Kidney epithelial cell (primary cell): Measurements from ENCODE around the gene ABCA2. TPM values are rescaled to one million over a fixed set of nuclear protein-coding genes. Genes with fewer than 3 reads are reported as not detected.

Experiments
- DNase-seq: peaks from one replicate; pipeline ENCODE4 v3.0.0-alpha.2; 2010; ENCODE audit warnings: low read depth
- H3K27me3 ChIP-seq: 2 replicates; pipeline ENCODE4 v1.6.0; 2011; ENCODE audit warnings: low read length; ENCODE audit not compliant: control insufficient read depth, insufficient read depth
- H3K36me3 ChIP-seq: 2 replicates; pipeline ENCODE4 v1.5.1; 2011; ENCODE audit warnings: low read length; ENCODE audit not compliant: control insufficient read depth, insufficient read depth
- H3K4me3 ChIP-seq: 2 replicates; pipeline ENCODE4 v1.5.1; 2011; ENCODE audit warnings: low read depth, mild to moderate bottlenecking, control low read depth, low read length
- CTCF ChIP-seq: IDR thresholded peaks from 2 replicates; pipeline ENCODE4 v1.5.1; 2011; ENCODE audit warnings: mild to moderate bottlenecking, moderate library complexity, low read length, control low read depth, inconsistent platforms; ENCODE audit not compliant: insufficient read depth, poor library complexity, severe bottlenecking
- total RNA-seq: library from RNA; depleted of rRNA; stranded (reverse); fragments of >200 nt; gene quantifications from 2 replicates; pipeline ENCODE4 v1.2.3, GENCODE V29; 2015

Gene ABCA2
- total RNA-seq, 1 donor from 2014 or later, result 5.3 TPM

- no peak for DNase-seq
- no peaks in the 10 kb centered on the region for H3K36me3 ChIP-seq
- H3K27me3 ChIP-seq, result peaks cover 68% of the 10 kb centered on the region
- H3K4me3 ChIP-seq, result no peak overlapping the region
- no peak for TF ChIP-seq CTCF
Measured at GRCh38 chr9:137048655-137049543, 20.9 kb upstream of the ABCA2 start.

- Histone ChIP-seq H3K4me3 (peak within 1 kb of the TSS; percentile 52), H3K36me3 (no peaks in the 10 kb centered on the region), H3K27me3 (peaks cover 43% of the 10 kb centered on the region)
- TF ChIP-seq CTCF, result peak; percentile 95
- DNase-seq, result no peak
Measured at GRCh38 chr9:137046088-137046787, 18.2 kb upstream of the ABCA2 start, which contains the start of gene NPDC1. TSS of gene NPDC1 (minus strand) at chr9:137046177. CDS start at chr9:137045989, 188 bp downstream.

GRCh38 chr9:137045294-137046087, 17.5 kb upstream of the ABCA2 start:
- H3K4me3 ChIP-seq, result peak overlapping the region; percentile 52
- DNase-seq, result no peak
- no peak for TF ChIP-seq CTCF
- H3K36me3 ChIP-seq, result no peaks in the 10 kb centered on the region
- H3K27me3 ChIP-seq, result peaks cover 35% of the 10 kb centered on the region

- TF ChIP-seq CTCF, result no peak
- Histone ChIP-seq H3K27me3 (peaks cover 27% of the 10 kb centered on the region), H3K4me3 (peak overlapping the region; percentile 52), H3K36me3 (no peaks in the 10 kb centered on the region)
- DNase-seq, result no peak
Measured at GRCh38 chr9:137044502-137045177, 16.6 kb upstream of the ABCA2 start.

GRCh38 chr9:137044037-137044436, 16.0 kb upstream of the ABCA2 start:
- no peak for DNase-seq
- peak overlapping the region; percentile 14 for H3K4me3 ChIP-seq
- no peak for TF ChIP-seq CTCF
- peaks cover 21% of the 10 kb centered on the region for H3K27me3 ChIP-seq
- H3K36me3 ChIP-seq, result no peaks in the 10 kb centered on the region
